IPS DF 6.9 (cell line): ENCODE results near the gene ZNF418.
A peak's percentile ranks its signal among the peaks of the same experiment; 100 is the strongest.
"Not testable (repeated sequence)": the region's sequence is repeated elsewhere in the genome, so short reads cannot be mapped to it uniquely, and the experiment has no call there.

Source experiments
- DNase-seq: peaks from one replicate; pipeline ENCODE4 v3.0.0-alpha.2; 2013; ENCODE audit warnings: low read depth, low spot score
- H3K27ac ChIP-seq: one replicate; pipeline ENCODE4 v1.5.1; 2013; ENCODE audit warnings: low read length, control low read depth
- H3K27me3 ChIP-seq: 2 replicates; pipeline ENCODE4 v1.6.1; 2013; ENCODE audit warnings: mild to moderate bottlenecking, low read length; ENCODE audit not compliant: control insufficient read depth, insufficient read depth
- H3K36me3 ChIP-seq: 2 replicates; pipeline ENCODE4 v1.6.1; 2013; ENCODE audit warnings: low read length; ENCODE audit not compliant: control insufficient read depth, insufficient read depth
- H3K4me1 ChIP-seq: 2 replicates; pipeline ENCODE4 v1.6.1; 2013; ENCODE audit warnings: low read length; ENCODE audit not compliant: control insufficient read depth, insufficient read depth
- H3K4me3 ChIP-seq: 2 replicates; pipeline ENCODE4 v1.5.1; 2013; ENCODE audit warnings: mild to moderate bottlenecking, low read length
- H3K9me3 ChIP-seq: 2 replicates; pipeline ENCODE4 v1.6.1; 2013; ENCODE audit warnings: low read length, inconsistent platforms; ENCODE audit not compliant: control insufficient read depth, insufficient read depth
- WGBS: extraction: QIAGEN DNeasy Blood & Tissue Kit; methylation state at CpG from one replicate; pipeline ENCODE4 v1.1.7; 2013; ENCODE audit warnings: mixed read lengths, missing lambda C conversion rate; ENCODE audit not compliant: insufficient read length, insufficient coverage; 5-methylcytosine and 5-hydroxymethylcytosine counted together

Gene ZNF418

GRCh38 chr19:57946316-57946715, 11.1 kb upstream of the ZNF418 start:
- no CpG with 5 or more reads among the region's 2 CpGs for WGBS
- H3K27ac ChIP-seq: no peak overlapping the region
- DNase-seq: no peak
- peaks cover 10% of the 10 kb centered on the region for H3K36me3 ChIP-seq
- H3K4me1 ChIP-seq: no peaks in the 10 kb centered on the region
- 0 out of 2 replicates have a peak, but pooled peaks cover 1% of the 10 kb centered on the region for H3K9me3 ChIP-seq
- H3K4me3 ChIP-seq: peak overlapping the region; percentile 94; the same call in 1 of the 2 replicates
- no peaks in the 10 kb centered on the region for H3K27me3 ChIP-seq

GRCh38 chr19:57941593-57941992, 6.4 kb upstream of the ZNF418 start:
- Histone ChIP-seq H3K36me3 (peaks cover 13% of the 10 kb centered on the region; the same call in 1 of the 2 replicates), H3K4me3 (no peak overlapping the region), H3K27ac (no peak overlapping the region), H3K9me3 (no peaks in the 10 kb centered on the region), H3K4me1 (no peaks in the 10 kb centered on the region), H3K27me3 (no peaks in the 10 kb centered on the region)
- WGBS: no CpG with 5 or more reads among the region's 3 CpGs
- no peak for DNase-seq

GRCh38 chr19:57935731-57936130, 529 bp upstream of the ZNF418 start:
- no peak overlapping the region for H3K27ac ChIP-seq
- WGBS: no CpG with 5 or more reads among the region's 12 CpGs
- H3K4me3 ChIP-seq: no peak overlapping the region
- H3K4me1 ChIP-seq: no peaks in the 10 kb centered on the region
- DNase-seq: no peak
- H3K27me3 ChIP-seq: no peaks in the 10 kb centered on the region
- no peaks in the 10 kb centered on the region for H3K9me3 ChIP-seq
- no peaks in the 10 kb centered on the region; the same call in 1 of the 2 replicates for H3K36me3 ChIP-seq

GRCh38 chr19:57927587-57927986, 7.6 kb downstream of the ZNF418 start:
- WGBS: no CpG with 5 or more reads among the region's 4 CpGs
- Histone ChIP-seq H3K9me3 (peaks cover 11% of the 10 kb centered on the region), H3K27me3 (no peaks in the 10 kb centered on the region), H3K27ac (no peak overlapping the region), H3K4me1 (no peaks in the 10 kb centered on the region), H3K4me3 (no peak overlapping the region), H3K36me3 (peaks cover 42% of the 10 kb centered on the region)
- no peak for DNase-seq

GRCh38 chr19:57916168-57916995, 18.8 kb downstream of the ZNF418 start, which contains the start of gene ZNF417:
TSS of gene ZNF417 (minus strand) at chr19:57916592. CDS start at chr19:57916411, 181 bp downstream.
- peak; percentile 98 for DNase-seq
- H3K27ac ChIP-seq: not testable (repeated sequence)
- WGBS: no CpG with 5 or more reads among the region's 51 CpGs

GRCh38 chr19:57914531-57914930, 20.7 kb downstream of the ZNF418 start:
- Histone ChIP-seq H3K4me1 (no peaks in the 10 kb centered on the region), H3K27me3 (no peaks in the 10 kb centered on the region), H3K9me3 (no peaks in the 10 kb centered on the region), H3K27ac (no peak overlapping the region), H3K4me3 (no peak overlapping the region), H3K36me3 (peaks cover 3% of the 10 kb centered on the region; the same call in 1 of the 2 replicates)
- no peak for DNase-seq
- WGBS: no CpG with 5 or more reads among the region's 3 CpGs

More at GRCh38 chr19:57916168-57916995, 18.8 kb downstream of the ZNF418 start, which contains the start of gene ZNF417:
- not testable (repeated sequence) for H3K27me3 ChIP-seq, H3K4me1 ChIP-seq, H3K9me3 ChIP-seq, H3K36me3 ChIP-seq
- peak within 1 kb of the TSS; percentile 80; the same call in 1 of the 2 replicates for H3K4me3 ChIP-seq

- no peak for DNase-seq
- H3K36me3 ChIP-seq: peaks cover 7% of the 10 kb centered on the region; the same call in 1 of the 2 replicates
- H3K9me3 ChIP-seq: no peaks in the 10 kb centered on the region
- H3K27me3 ChIP-seq: no peaks in the 10 kb centered on the region
- H3K27ac ChIP-seq: no peak overlapping the region
- no CpG with 5 or more reads among the region's 3 CpGs for WGBS
- H3K4me1 ChIP-seq: no peaks in the 10 kb centered on the region
- H3K4me3 ChIP-seq: no peak overlapping the region
These were observed 27.8 kb downstream of the ZNF418 start for GRCh38 chr19:57907394-57907793.

GRCh38 chr19:57905258-57905657, 29.9 kb downstream of the ZNF418 start:
- Histone ChIP-seq H3K4me1 (no peaks in the 10 kb centered on the region), H3K4me3 (no peak overlapping the region), H3K9me3 (no peaks in the 10 kb centered on the region), H3K27ac (no peak overlapping the region), H3K36me3 (peaks cover 4% of the 10 kb centered on the region; the same call in 1 of the 2 replicates), H3K27me3 (no peaks in the 10 kb centered on the region)
- WGBS: no CpG with 5 or more reads among the region's 6 CpGs
- no peak for DNase-seq

GRCh38 chr19:57903618-57904184, 31.5 kb downstream of the ZNF418 start:
- H3K4me3 ChIP-seq: no peak overlapping the region
- WGBS: no CpG with 5 or more reads among the region's 7 CpGs
- H3K27me3 ChIP-seq: no peaks in the 10 kb centered on the region
- DNase-seq: no peak
- H3K36me3 ChIP-seq: peaks cover 4% of the 10 kb centered on the region; the same call in 1 of the 2 replicates
- H3K4me1 ChIP-seq: no peaks in the 10 kb centered on the region
- no peaks in the 10 kb centered on the region for H3K9me3 ChIP-seq
- no peak overlapping the region for H3K27ac ChIP-seq

GRCh38 chr19:57900311-57900710, 34.9 kb downstream of the ZNF418 start:
- no CpG with 5 or more reads among the region's 5 CpGs for WGBS
- Histone ChIP-seq H3K36me3 (no peaks in the 10 kb centered on the region), H3K27me3 (no peaks in the 10 kb centered on the region), H3K9me3 (no peaks in the 10 kb centered on the region), H3K27ac (no peak overlapping the region), H3K4me3 (no peak overlapping the region), H3K4me1 (no peaks in the 10 kb centered on the region)
- DNase-seq: no peak
